Type B pancreatic cell (in vitro differentiated cells): Measurements from ENCODE around the gene ABCA3. TPM values are rescaled to one million over a fixed set of nuclear protein-coding genes. Genes with fewer than 3 reads are reported as not detected.

Experiments
- DNase-seq: peaks from one replicate; pipeline ENCODE4 v3.0.0; 2021; ENCODE audit warnings: mixed read lengths; ENCODE audit not compliant: unreplicated experiment; ENCODE audit errors: extremely low spot score
- H3K27ac Mint-ChIP-seq: 2 replicates; pipeline ENCODE4 v1.8.0; 2021; ENCODE audit warnings: mild to moderate bottlenecking, mixed read lengths
- H3K27me3 Mint-ChIP-seq: 2 replicates; pipeline ENCODE4 v1.8.0; 2021; ENCODE audit warnings: mixed read lengths
- H3K36me3 Mint-ChIP-seq: 2 replicates; pipeline ENCODE4 v1.8.0; 2021; ENCODE audit warnings: mixed read lengths
- H3K4me1 Mint-ChIP-seq: one replicate; pipeline ENCODE4 v1.8.0; 2021; ENCODE audit warnings: mixed read lengths; ENCODE audit not compliant: unreplicated experiment
- H3K4me3 Mint-ChIP-seq: 2 replicates; pipeline ENCODE4 v1.8.0; 2021; ENCODE audit warnings: mild to moderate bottlenecking, mixed read lengths
- H3K9me3 Mint-ChIP-seq: 2 replicates; pipeline ENCODE4 v1.8.0; 2021; ENCODE audit warnings: mixed read lengths
- CTCF ChIP-seq: fragments of 200-600 bp; sonication (generic); conservative IDR thresholded peaks from 2 replicates; pipeline ENCODE4 v1.5.0; 2021; ENCODE audit warnings: antibody characterized with exemption, mild to moderate bottlenecking
- total RNA-seq: library from RNA; stranded (reverse); gene quantifications from 2 replicates; pipeline ENCODE4 v1.2.1, GENCODE V29; 2021; ENCODE audit warnings: low replicate concordance

Gene ABCA3
- total RNA-seq, 1 donor from 2014 or later, result 10.5 TPM

- no peak overlapping the region for H3K4me3 Mint-ChIP-seq
- DNase-seq, result no peak
- no peaks in the 10 kb centered on the region for H3K27me3 Mint-ChIP-seq
- H3K4me1 Mint-ChIP-seq, result no peaks in the 10 kb centered on the region
- no peak for TF ChIP-seq CTCF
- H3K9me3 Mint-ChIP-seq, result no peaks in the 10 kb centered on the region
- no peak overlapping the region for H3K27ac Mint-ChIP-seq
- no peaks in the 10 kb centered on the region for H3K36me3 Mint-ChIP-seq
Observed at GRCh38 chr16:2299121-2299914, 41.2 kb downstream of the ABCA3 start.

- Mint-ChIP-seq H3K27ac (no peak overlapping the region), H3K4me1 (no peaks in the 10 kb centered on the region), H3K9me3 (no peaks in the 10 kb centered on the region), H3K4me3 (no peak overlapping the region), H3K36me3 (no peaks in the 10 kb centered on the region), H3K27me3 (no peaks in the 10 kb centered on the region)
- no peak for TF ChIP-seq CTCF
- DNase-seq, result no peak
Observed at GRCh38 chr16:2298621-2299020, 41.9 kb downstream of the ABCA3 start.

DNA sequence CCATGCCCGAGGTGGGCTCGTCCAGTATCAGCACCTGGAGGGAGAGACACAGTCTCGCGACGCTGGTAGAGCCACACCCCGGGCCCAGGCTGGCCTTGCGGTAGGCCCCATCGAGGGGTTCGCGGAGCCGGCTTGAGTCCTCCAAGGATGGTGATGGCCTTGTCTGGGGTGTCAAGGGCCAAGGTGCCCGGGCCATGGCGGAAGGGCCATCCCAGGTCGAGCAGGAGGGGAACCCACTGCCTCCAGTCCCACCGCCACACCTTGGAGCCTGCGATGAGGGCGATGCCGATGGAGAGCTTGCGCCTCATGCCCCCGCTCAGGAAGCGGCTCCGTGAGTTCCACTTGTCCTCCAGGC, 43.0 kb downstream of the ABCA3 start:
- Mint-ChIP-seq H3K4me1 (no peaks in the 10 kb centered on the region), H3K4me3 (no peak overlapping the region), H3K36me3 (no peaks in the 10 kb centered on the region), H3K9me3 (no peaks in the 10 kb centered on the region), H3K27ac (no peak overlapping the region), H3K27me3 (no peaks in the 10 kb centered on the region)
- no peak for DNase-seq
- no peak for TF ChIP-seq CTCF

DNA sequence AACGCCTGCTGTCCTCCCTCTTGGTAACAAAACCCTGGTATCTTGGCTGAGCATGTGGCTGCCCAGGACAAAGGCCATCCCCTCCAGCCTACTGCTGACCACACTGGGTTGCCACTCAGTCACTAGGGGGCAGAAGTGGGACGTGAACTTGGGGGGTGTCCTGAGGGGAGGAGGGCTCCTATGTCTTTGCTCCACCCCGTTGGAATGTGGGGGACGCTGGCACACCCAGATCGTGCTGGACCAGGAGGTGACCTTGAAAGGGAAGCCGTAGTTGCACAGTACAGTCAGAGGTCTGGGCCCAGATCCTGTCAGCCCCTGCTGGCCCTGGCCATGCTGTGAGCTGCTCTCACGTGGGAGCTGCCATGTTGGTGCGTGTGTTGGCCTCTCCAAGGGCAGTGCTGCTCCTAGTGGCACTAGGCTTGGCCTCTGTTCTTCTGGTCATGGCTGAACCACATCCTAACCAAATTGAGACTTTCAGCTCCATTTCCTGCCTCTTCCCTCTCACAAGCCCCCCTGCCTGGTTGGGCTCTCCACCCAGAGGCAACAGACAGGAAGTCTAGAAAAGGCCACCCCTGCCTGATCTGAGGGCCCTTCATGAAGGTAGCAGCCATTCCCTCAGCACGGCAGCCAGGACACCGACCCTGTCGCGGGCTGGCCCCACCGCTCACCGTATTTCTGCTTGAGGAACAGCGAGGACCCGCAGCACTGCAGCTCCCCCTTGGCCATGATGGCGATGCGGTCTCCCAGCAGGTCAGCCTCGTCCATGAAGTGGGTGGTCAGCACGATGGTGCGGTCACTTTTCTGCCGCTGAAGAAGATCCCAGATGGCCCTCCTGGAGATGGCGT, 43.6 kb downstream of the ABCA3 start:
- Mint-ChIP-seq H3K4me1 (no peaks in the 10 kb centered on the region), H3K4me3 (no peak overlapping the region), H3K27me3 (no peaks in the 10 kb centered on the region), H3K27ac (no peak overlapping the region), H3K36me3 (no peaks in the 10 kb centered on the region), H3K9me3 (no peaks in the 10 kb centered on the region)
- DNase-seq, result no peak
- TF ChIP-seq CTCF, result peak; percentile 47

- no peaks in the 10 kb centered on the region for H3K9me3 Mint-ChIP-seq
- no peaks in the 10 kb centered on the region for H3K27me3 Mint-ChIP-seq
- no peak for TF ChIP-seq CTCF
- no peak overlapping the region for H3K27ac Mint-ChIP-seq
- H3K4me3 Mint-ChIP-seq, result no peak overlapping the region
- no peaks in the 10 kb centered on the region for H3K36me3 Mint-ChIP-seq
- no peak for DNase-seq
- H3K4me1 Mint-ChIP-seq, result no peaks in the 10 kb centered on the region
Observed at GRCh38 chr16:2295056-2295798, 45.3 kb downstream of the ABCA3 start.
